Forelimb muscle (tissue), 1 donor: Measurements from ENCODE around the gene CXorf49. TPM values are rescaled to one million over a fixed set of nuclear protein-coding genes. Genes with fewer than 3 reads are reported as not detected.
"Not testable (repeated sequence)": the region's sequence is repeated elsewhere in the genome, so short reads cannot be mapped to it uniquely, and the experiment has no call there.

Experiments used
- DNase-seq: peaks from one replicate; pipeline ENCODE4 v3.0.0-alpha.2; 2013; ENCODE audit warnings: low read depth
- polyA plus RNA-seq: library from polyadenylated mRNA; unstranded; fragments of 120-200 nt; gene quantifications from one replicate; pipeline ENCODE4 v1.2.1, GENCODE V29; 2013; ENCODE audit not compliant: insufficient read length

Gene CXorf49
- polyA plus RNA-seq, 1 donor = not detected

DNA sequence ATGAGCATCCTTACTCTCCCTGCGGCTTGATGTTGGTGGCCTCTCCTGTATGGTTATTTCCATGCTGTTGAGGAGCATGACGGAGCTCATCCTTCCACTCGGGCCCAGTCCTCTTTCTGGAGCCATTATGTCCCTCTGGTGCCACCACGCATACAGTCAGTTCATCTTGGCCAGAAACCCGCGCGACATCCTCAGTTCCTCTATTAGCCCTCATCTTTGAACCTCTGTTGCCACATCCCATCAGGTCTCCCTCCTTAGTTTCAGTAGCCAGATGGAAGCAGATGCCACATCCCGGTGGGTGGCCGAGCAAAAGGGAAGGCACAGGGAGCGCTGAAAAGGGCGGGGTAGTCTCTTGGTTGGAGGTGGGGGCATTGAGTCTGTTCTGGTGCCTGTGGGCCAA is 46.1 kb downstream of the CXorf49 start:
- no peak for DNase-seq

DNA sequence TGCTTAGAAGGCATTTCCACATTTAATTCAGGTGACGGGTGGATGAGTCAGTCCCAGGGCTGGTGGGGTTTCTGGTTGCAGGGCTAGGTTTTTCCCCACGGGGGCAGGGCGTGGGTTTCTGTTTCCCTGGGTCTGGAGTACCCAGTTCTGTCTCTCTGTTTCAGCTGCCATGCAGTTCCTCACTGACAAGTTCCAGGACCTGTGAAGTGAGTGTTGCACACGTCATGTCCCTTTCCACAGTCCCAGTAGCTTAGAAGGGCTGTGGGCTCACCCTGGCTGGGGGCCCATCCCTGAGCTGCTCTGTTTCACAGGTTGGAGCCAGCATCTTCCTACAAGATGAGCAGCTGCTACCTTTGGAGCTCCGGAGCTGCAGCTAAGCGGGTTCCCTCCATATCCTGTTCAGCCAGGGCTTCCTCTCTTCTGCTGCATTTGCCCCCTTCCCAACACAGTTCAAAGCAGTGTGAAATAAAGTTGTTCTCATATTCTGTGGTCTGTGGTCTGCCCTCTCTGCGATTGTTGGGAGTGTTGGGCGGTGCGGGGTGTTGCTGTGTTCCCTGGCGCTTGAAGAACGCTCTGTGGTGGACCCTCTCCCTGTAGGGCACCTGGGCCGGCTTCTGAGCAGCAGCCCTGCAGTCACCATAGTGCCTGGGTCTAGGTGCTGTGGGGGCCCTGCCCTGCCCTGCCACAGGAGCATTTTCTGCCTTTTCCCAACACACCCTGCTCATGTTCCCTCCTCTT is 46.9 kb downstream of the CXorf49 start:
- DNase-seq = no peak

DNA sequence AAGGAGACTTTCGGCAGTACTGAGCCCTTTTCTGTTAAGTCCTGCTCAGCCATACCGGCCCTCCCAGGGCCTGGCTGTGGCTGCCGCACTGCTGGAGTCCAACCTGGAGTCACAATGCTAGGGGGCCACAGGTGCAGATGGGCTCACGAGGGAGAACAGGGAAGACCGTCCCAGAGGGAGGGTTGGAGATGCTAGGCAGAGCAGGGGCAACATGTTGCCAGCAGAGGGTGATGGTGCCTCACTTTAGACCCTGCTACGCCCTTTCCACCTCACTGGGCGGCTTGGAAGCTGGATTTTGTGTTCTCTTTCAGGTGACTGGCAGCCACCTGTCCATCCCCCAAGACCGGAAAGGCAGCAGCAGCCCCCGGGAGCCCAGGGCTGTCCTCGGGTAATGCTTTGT is 48.1 kb downstream of the CXorf49 start:
- DNase-seq = not testable (repeated sequence)

- no peak for DNase-seq
These were observed 48.6 kb downstream of the CXorf49 start for GRCh38 chrX:71669492-71669891.

GRCh38 chrX:71668248-71668595 is 49.9 kb downstream of the CXorf49 start:
- no peak for DNase-seq

DNA sequence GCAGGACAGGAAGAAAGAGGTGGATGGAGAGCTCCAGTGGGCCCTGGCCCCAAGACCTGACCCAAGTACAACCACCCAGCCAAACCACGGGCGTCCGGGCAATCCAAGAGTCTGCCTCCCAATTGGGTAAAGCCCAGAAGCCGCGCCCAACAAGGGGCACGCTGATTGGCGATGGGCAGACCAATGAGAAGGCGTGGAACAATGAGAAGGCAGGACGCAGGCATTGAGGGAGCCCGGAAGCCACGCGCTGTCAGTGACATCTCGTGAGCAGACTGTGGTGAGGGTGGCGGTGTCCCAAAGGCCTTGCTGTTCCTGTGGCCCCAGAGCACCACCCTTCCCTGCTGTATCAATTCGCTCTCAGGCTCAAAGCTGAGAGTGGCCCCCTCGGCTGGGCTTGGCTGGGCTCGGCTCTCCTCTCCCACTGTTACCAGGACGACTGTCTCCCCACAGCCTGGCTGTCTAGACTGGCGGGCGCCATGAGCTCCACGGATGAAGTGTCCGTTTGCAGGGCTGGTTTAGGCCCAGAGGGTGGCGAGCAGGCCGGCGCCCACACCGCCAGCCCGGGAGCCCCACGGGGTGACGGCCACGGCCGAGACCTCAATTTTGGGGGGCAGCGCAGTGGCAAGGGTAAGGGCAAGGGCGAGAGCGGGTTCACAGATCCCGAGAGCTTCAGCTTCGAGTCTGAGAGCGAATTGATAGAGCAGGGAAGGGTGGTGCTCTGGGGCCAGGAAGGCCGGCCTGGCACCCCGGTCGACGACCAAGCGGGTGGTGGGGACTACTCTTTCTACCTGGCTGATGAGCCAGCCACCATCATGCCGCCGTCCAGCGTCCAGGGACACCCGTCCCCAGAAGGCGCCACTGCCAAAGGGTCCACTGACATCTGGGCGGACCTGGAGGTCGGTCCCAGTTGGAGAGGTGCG is 50.5 kb downstream of the CXorf49 start, which contains the start of gene LOC101059915:
Gene LOC101059915 (plus strand): TSS at position 219 of the 920 bp plus-strand sequence.
- DNase-seq = no peak

DNA sequence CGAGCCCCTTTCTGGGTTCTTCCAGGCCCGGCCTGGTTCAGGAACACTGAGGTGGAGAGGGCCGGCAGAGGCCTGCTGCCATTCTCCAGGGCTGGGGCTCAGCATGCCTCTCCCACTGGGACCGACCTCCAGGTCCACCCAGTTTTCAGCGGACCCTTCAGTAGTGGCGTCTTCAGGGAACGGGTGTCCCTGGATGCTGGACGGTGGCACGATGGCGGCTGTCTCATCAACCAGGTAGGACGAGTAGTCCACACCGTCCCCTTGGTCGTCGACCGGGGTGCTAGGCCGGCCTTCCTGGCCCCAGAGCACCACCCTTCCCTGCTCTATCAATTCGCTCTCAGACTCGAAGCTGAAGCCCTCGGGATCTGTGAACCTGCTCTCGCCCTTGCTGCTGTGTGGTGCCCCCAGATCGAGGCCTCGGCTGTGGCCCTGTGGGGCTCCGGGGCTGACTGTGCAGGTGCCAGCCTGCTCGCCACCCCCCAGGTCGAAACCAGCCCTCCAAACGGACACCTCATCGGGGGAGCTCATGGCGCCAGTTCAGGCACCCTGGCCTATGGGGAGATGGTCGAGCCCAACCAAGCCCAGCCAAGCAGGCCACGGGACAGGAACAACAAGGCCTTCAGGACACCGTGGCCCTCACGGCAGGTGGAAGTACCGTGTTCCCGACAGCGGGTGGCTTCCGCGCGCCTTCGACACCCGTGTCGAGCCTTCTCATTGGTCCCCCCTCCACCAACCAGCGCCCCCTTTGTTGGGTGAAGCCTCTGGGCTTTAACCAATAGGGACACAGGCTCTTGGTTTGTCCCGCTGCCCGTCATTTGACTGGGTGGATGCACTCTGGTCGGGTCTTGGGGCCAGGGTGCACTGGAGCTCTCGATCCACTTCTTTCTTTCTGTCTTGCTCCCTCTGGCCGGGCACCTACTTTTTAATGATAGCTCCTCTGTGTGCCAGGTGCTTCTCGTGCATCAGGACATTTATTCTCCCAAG is 51.6 kb downstream of the CXorf49 start:
- no peak for DNase-seq

DNA sequence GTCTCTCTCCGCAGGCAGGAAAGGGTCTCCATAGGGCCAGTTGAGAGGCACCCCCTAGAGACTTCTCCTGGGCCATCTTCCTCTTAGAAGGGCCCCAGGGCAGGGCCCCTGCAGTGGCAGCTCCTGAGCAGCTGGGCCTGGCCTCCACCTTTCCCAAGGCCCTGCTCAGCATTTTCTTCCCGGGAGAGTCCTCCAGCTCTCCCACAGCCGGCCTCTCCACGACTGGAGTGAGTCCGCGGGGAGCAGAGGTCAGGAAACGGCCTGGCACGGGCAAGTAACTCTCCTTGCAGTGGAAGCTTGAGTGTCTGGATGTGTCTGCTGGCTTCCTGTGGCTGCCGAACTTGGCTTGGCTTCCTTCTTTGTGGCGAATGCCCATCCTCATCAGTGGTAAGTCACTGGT is 52.3 kb downstream of the CXorf49 start:
- no peak for DNase-seq

- no peak for DNase-seq
These were observed 53.1 kb downstream of the CXorf49 start for GRCh38 chrX:71664889-71665491.

Other genes starting within 250 kb of the CXorf49 start
- 145 TPM for gene OGT, start 185.2 kb downstream of the CXorf49 start, polyA plus RNA-seq
- 2.8 TPM for gene GCNA, start 139.8 kb downstream of the CXorf49 start, polyA plus RNA-seq
- gene CXCR3, start 99.8 kb downstream of the CXorf49 start, polyA plus RNA-seq = 0.19 TPM
- gene CXorf49B, start 45.1 kb upstream of the CXorf49 start, polyA plus RNA-seq = not detected
- gene NHSL2, start 192.6 kb upstream of the CXorf49 start, polyA plus RNA-seq = 6.7 TPM